Stomach (tissue), 4 donors: ENCODE measurements around the gene RPS6KA2.

Experiments
- POLR2A ChIP-seq, 4 donors: fragments of 450-650 bp; IDR thresholded peaks; one replicate each; pipeline ENCODE4 v1.6.1; 2016; ENCODE audit warnings: antibody characterized with exemption in 4 of 4, control low read depth in 2 of 4, mild to moderate bottlenecking in 1 of 4, moderate library complexity in 1 of 4
- POLR2AphosphoS5 ChIP-seq, 3 donors: sonication (generic); formaldehyde crosslinking; IDR thresholded peaks; one replicate each; pipeline ENCODE4 v1.6.1; 2016; ENCODE audit warnings: antibody characterized with exemption in 3 of 3
- TF ChIP-seq, protein P1 (sequence below), 7 experiments: fragments of 450-650 bp in 4 of 7; fragments of 200-600 bp in 3 of 7; sonication (generic) in 3 of 7; IDR thresholded peaks; one replicate each; pipeline ENCODE4 v1.5.1; 2016 to 2019; ENCODE audit warnings: antibody characterized with exemption in 7 of 7, control low read depth in 2 of 7, mild to moderate bottlenecking in 1 of 7

GRCh38 chr6:166556863-166557322 is 70.2 kb downstream of the RPS6KA2 start:
- TF ChIP-seq POLR2A (IDR thresholded peaks at IDR 0.05), result no peak
- TF ChIP-seq, protein P1, sequence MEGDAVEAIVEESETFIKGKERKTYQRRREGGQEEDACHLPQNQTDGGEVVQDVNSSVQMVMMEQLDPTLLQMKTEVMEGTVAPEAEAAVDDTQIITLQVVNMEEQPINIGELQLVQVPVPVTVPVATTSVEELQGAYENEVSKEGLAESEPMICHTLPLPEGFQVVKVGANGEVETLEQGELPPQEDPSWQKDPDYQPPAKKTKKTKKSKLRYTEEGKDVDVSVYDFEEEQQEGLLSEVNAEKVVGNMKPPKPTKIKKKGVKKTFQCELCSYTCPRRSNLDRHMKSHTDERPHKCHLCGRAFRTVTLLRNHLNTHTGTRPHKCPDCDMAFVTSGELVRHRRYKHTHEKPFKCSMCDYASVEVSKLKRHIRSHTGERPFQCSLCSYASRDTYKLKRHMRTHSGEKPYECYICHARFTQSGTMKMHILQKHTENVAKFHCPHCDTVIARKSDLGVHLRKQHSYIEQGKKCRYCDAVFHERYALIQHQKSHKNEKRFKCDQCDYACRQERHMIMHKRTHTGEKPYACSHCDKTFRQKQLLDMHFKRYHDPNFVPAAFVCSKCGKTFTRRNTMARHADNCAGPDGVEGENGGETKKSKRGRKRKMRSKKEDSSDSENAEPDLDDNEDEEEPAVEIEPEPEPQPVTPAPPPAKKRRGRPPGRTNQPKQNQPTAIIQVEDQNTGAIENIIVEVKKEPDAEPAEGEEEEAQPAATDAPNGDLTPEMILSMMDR (IDR thresholded peaks at IDR 0.05), result peak in 1 of 7 experiments; percentile 16
- TF ChIP-seq POLR2AphosphoS5 (IDR thresholded peaks at IDR 0.05), result peak; percentile 92 to 97 (median 95)
